IMR-90 (cell line): ENCODE data around the gene NKIRAS1. TPM values are rescaled to one million over a fixed set of nuclear protein-coding genes. Genes with fewer than 3 reads are reported as not detected.

Experiments
- ATAC-seq: fragments of 200-7000 bp; cut with Tn5 transposase; 2 replicates; pipeline ENCODE4 v1.9.1; 2020; ENCODE audit warnings: low read depth, mild to moderate bottlenecking, moderate library complexity
- BruUV-seq: library from RNA; stranded (reverse); fragments of 400-500 nt; replicated peaks from 2 replicates; lab custom pipeline; 2021; lab: Mats Ljungman, UMichigan
- CTCF ChIA-PET: fragments of 300-600 bp; formaldehyde crosslinking; extraction: SDS; loops from one replicate; lab custom pipeline; 2021; ENCODE audit warnings: antibody characterized with exemption; lab: Yijun Ruan, JAX
- POLR2A ChIA-PET: fragments of 300-600 bp; sonication (Branson Sonifier 250); formaldehyde crosslinking; loops from one replicate; lab custom pipeline; 2022; ENCODE audit warnings: antibody characterized with exemption; ENCODE audit not compliant: unreplicated experiment; lab: Charles Lee
- DNase-seq: peaks from one replicate; pipeline ENCODE4 v3.0.0; 2013
- H2AFZ ChIP-seq: replicated peaks from 2 replicates; pipeline ENCODE3; 2013; ENCODE audit warnings: low read length, mild to moderate bottlenecking; ENCODE audit not compliant: poor library complexity
- H2AK5ac ChIP-seq: 2 replicates; pipeline ENCODE4 v1.6.1; 2013; ENCODE audit warnings: low read depth, low read length, inconsistent platforms
- H2AK9ac ChIP-seq: replicated peaks from 2 replicates; pipeline ENCODE3; 2013; ENCODE audit warnings: mild to moderate bottlenecking, low read depth, low read length, moderate library complexity; ENCODE audit not compliant: poor library complexity
- H2BK120ac ChIP-seq: 2 replicates; pipeline ENCODE4 v1.6.1; 2013; ENCODE audit warnings: low read depth, low read length, inconsistent platforms
- H2BK15ac ChIP-seq: 3 replicates; pipeline ENCODE4 v1.6.1; 2013; ENCODE audit warnings: low read depth, low read length, inconsistent platforms
- H2BK20ac ChIP-seq: 2 replicates; pipeline ENCODE4 v1.6.1; 2013; ENCODE audit warnings: low read depth, mild to moderate bottlenecking, inconsistent platforms, low read length, moderate library complexity
- H2BK5ac ChIP-seq: 2 replicates; pipeline ENCODE4 v1.6.1; 2013; ENCODE audit warnings: mild to moderate bottlenecking, low read depth, low read length, inconsistent platforms; ENCODE audit not compliant: poor library complexity, severe bottlenecking
- H3K14ac ChIP-seq: replicated peaks from 2 replicates; pipeline ENCODE4 v1.6.1; 2013; ENCODE audit warnings: low read depth, low read length, inconsistent platforms
- H3K18ac ChIP-seq: 2 replicates; pipeline ENCODE4 v1.6.1; 2013; ENCODE audit warnings: low read depth, low read length, control low read depth
- H3K23ac ChIP-seq: 2 replicates; pipeline ENCODE4 v1.6.1; 2013; ENCODE audit warnings: low read depth, low read length, inconsistent platforms
- H3K27ac ChIP-seq: 2 replicates; pipeline ENCODE4 v1.5.1; 2013; ENCODE audit warnings: mild to moderate bottlenecking, control low read depth, low read length; ENCODE audit not compliant: insufficient read depth
- H3K27me3 ChIP-seq: 2 replicates; pipeline ENCODE4 v1.6.1; 2013; ENCODE audit warnings: low read length; ENCODE audit not compliant: control insufficient read depth, insufficient read depth
- H3K36me3 ChIP-seq: 2 replicates; pipeline ENCODE4 v1.6.1; 2013; ENCODE audit warnings: low read length, mixed read lengths; ENCODE audit not compliant: control insufficient read depth, insufficient read depth
- H3K4ac ChIP-seq: 2 replicates; pipeline ENCODE4 v1.6.1; 2013; ENCODE audit warnings: low read depth, low read length, inconsistent platforms
- H3K4me1 ChIP-seq: 2 replicates; pipeline ENCODE4 v1.6.1; 2013; ENCODE audit warnings: low read length, mixed read lengths; ENCODE audit not compliant: control insufficient read depth, insufficient read depth
- H3K4me2 ChIP-seq: 2 replicates; pipeline ENCODE4 v1.6.1; 2013; ENCODE audit warnings: low read depth, mild to moderate bottlenecking, control low read depth, low read length, moderate library complexity
- H3K4me3 ChIP-seq: 2 replicates; pipeline ENCODE4 v1.5.1; 2013; ENCODE audit warnings: low read depth, mild to moderate bottlenecking, control low read depth, low read length, moderate library complexity; ENCODE audit not compliant: insufficient read depth
- H3K56ac ChIP-seq: 2 replicates; pipeline ENCODE4 v1.6.1; 2013; ENCODE audit warnings: low read length, inconsistent platforms; ENCODE audit not compliant: insufficient read depth; ENCODE audit errors: extremely low read depth
- H3K79me1 ChIP-seq, 2 experiments: 2 replicates each; pipeline ENCODE4 v1.6.1; 2013; ENCODE audit warnings: low read length in 2 of 2, inconsistent platforms in 1 of 2, low read depth in 1 of 2
- H3K9ac ChIP-seq: 2 replicates; pipeline ENCODE4 v1.6.1; 2013; ENCODE audit warnings: low read depth, low read length, control low read depth
- H3K9me1 ChIP-seq: 2 replicates; pipeline ENCODE4 v1.6.1; 2013; ENCODE audit warnings: low read length, inconsistent platforms; ENCODE audit not compliant: insufficient read depth
- H3K9me3 ChIP-seq: 2 replicates; pipeline ENCODE4 v1.6.1; 2013; ENCODE audit warnings: low read length; ENCODE audit not compliant: control insufficient read depth, insufficient read depth
- H4K20me1 ChIP-seq: 2 replicates; pipeline ENCODE4 v1.6.1; 2013; ENCODE audit warnings: low read length, inconsistent platforms; ENCODE audit not compliant: insufficient read depth
- H4K5ac ChIP-seq: 2 replicates; pipeline ENCODE4 v1.6.1; 2013; ENCODE audit warnings: mild to moderate bottlenecking, low read depth, low read length, control low read depth
- H4K8ac ChIP-seq, 2 experiments: 2 replicates each; pipeline ENCODE4 v1.6.1; 2013; ENCODE audit warnings: low read depth in 2 of 2, low read length in 2 of 2, control low read depth in 1 of 2, inconsistent platforms in 1 of 2
- H4K91ac ChIP-seq: 2 replicates; pipeline ENCODE4 v1.6.1; 2013; ENCODE audit warnings: low read depth, low read length, inconsistent platforms; ENCODE audit not compliant: insufficient read depth
- CHD1 ChIP-seq: IDR thresholded peaks from 2 replicates; pipeline ENCODE4 v1.6.1; 2012; ENCODE audit warnings: low read depth, low read length, improper control_type of control experiment
- CTCF ChIP-seq: conservative IDR thresholded peaks from 2 replicates; pipeline ENCODE4 v1.5.1; 2012; ENCODE audit warnings: mild to moderate bottlenecking, low read depth, low read length, improper control_type of control experiment
- ELK1 ChIP-seq: fragments of 150-350 bp; IDR thresholded peaks from 2 replicates; pipeline ENCODE4 v1.6.1; 2016; ENCODE audit warnings: low read depth, mild to moderate bottlenecking, low read length, moderate library complexity, borderline replicate concordance
- FOS ChIP-seq: fragments of 150-350 bp; IDR thresholded peaks from 2 replicates; pipeline ENCODE4 v1.6.1; 2016; ENCODE audit warnings: low read depth, low read length
- MAZ ChIP-seq: IDR thresholded peaks from 2 replicates; pipeline ENCODE4 v1.6.1; 2012; ENCODE audit warnings: low read depth, mild to moderate bottlenecking, low read length, improper control_type of control experiment, moderate library complexity, borderline replicate concordance
- RCOR1 ChIP-seq: IDR thresholded peaks from 2 replicates; pipeline ENCODE4 v1.6.1; 2012; ENCODE audit warnings: mild to moderate bottlenecking, low read length, improper control_type of control experiment; ENCODE audit not compliant: insufficient replicate concordance
- RFX5 ChIP-seq: IDR thresholded peaks from 2 replicates; pipeline ENCODE4 v1.8.0; 2012; ENCODE audit warnings: low read depth, mild to moderate bottlenecking, low read length, moderate library complexity
- SMC3 ChIP-seq: fragments of 150-350 bp; IDR thresholded peaks from 2 replicates; pipeline ENCODE4 v1.6.1; 2016; ENCODE audit warnings: low read depth, mild to moderate bottlenecking, antibody characterized with exemption, low read length, moderate library complexity
- USF2 ChIP-seq: fragments of 150-350 bp; IDR thresholded peaks from 2 replicates; pipeline ENCODE4 v1.6.1; 2017; ENCODE audit warnings: mild to moderate bottlenecking, antibody characterized with exemption, low read length, low read depth
- WGBS, 2 experiments: methylation state at CpG; one replicate each; pipeline versions ENCODE4 v1.1.5 to v1.1.7; 2013; ENCODE audit warnings: missing lambda C conversion rate in 2 of 2; ENCODE audit not compliant: insufficient read length in 1 of 2; ENCODE audit errors: extremely low coverage in 2 of 2; 5-methylcytosine and 5-hydroxymethylcytosine counted together
- dilution Hi-C: fragments of 300-500 bp; cut with HindIII; formaldehyde crosslinking; loops from one replicate; pipeline ENCODE4 v1.14.3; 2018; ENCODE audit warnings: low sequenced_read_pairs; ENCODE audit not compliant: unreplicated experiment
- in situ Hi-C: fragments of 300-500 bp; cut with MboI; formaldehyde crosslinking; loops from 3 replicates; pipeline ENCODE4 v1.14.3; 2019; ENCODE audit warnings: low sequenced_read_pairs, inconsistent platforms, mixed read lengths
- intact Hi-C: fragments of 100-400 bp; cut with micrococcal nuclease; formaldehyde crosslinking; loops from 2 replicates; pipeline ENCODE4 v1.10.0; 2022
- polyA plus RNA-seq, 3 experiments: library from polyadenylated mRNA; depleted of rRNA; stranded (reverse); fragments of >200 nt; gene quantifications; 2 replicates each; pipeline ENCODE4 v1.2.3, GENCODE V29; 2012; ENCODE audit warnings: low replicate concordance in 1 of 3
- total RNA-seq: library from RNA; depleted of rRNA; stranded (reverse); fragments of >200 nt; gene quantifications from 2 replicates; pipeline ENCODE4 v1.2.3, GENCODE V29; 2012

The NKIRAS1 gene
- total and polyA plus RNA-seq, 2 of the 4 experiments (the other 2 are of a cell fraction): 6.1 to 6.8 TPM

GRCh38 chr3:23913182-23913581 is 3.6 kb downstream of the NKIRAS1 start:
- intact Hi-C loops (loop anchor here (10.0 kb wide), 1 partner anchor 772 kb away; no protein-coding TSS in a partner anchor), dilution Hi-C loops (no loop called here)
- peaks cover 12% of the 10 kb centered on the region for H4K20me1 ChIP-seq

More at GRCh38 chr3:23913182-23913581, 3.6 kb downstream of the NKIRAS1 start:
- Histone ChIP-seq H4K91ac (no peak overlapping the region), H2AK9ac (no peak overlapping the region), H2AK5ac (no peak overlapping the region), H3K4me3 (no peak overlapping the region), H3K79me1 (peaks cover 19 to 30% of the 10 kb centered on the region in 2 experiments), H2BK15ac (no peak overlapping the region), H3K56ac (no peak overlapping the region), H3K4me2 (no peak overlapping the region), H2AFZ (no peak overlapping the region), H3K4ac (no peak overlapping the region), H2BK5ac (no peak overlapping the region), H2BK20ac (no peak overlapping the region), H3K14ac (no peak overlapping the region), H3K27ac (no peak overlapping the region), H3K23ac (no peak overlapping the region), H2BK120ac (no peak overlapping the region), H3K27me3 (no peaks in the 10 kb centered on the region), H4K5ac (no peak overlapping the region), H3K36me3 (peaks cover 6% of the 10 kb centered on the region), H3K4me1 (no peaks in the 10 kb centered on the region), H4K8ac (no peak overlapping the region), H3K9me3 (no peaks in the 10 kb centered on the region), H3K18ac (no peak overlapping the region), H3K9ac (no peak overlapping the region), H3K9me1 (no peaks in the 10 kb centered on the region)
- ATAC-seq (no peak), DNase-seq (no peak)
- no TSS peak for BruUV-seq
- WGBS, 2 experiments: no CpG with 5 or more reads among the region's 1 CpG
- ChIA-PET CTCF (no interaction called here), POLR2A (no interaction called here)
- TF ChIP-seq USF2 (no peak), ELK1 (no peak), MAZ (no peak), SMC3 (no peak), CTCF (no peak), RCOR1 (no peak), CHD1 (no peak), FOS (no peak), RFX5 (no peak)
- in situ Hi-C loops: no loop called here
